Esophagus muscularis mucosa (tissue), 4 donors: ENCODE results near the gene HADH. TPM values are rescaled to one million over a fixed set of nuclear protein-coding genes. Genes with fewer than 3 reads are reported as not detected.

ENCODE experiments used
- DNase-seq: peaks from one replicate; pipeline ENCODE4 v3.0.0-alpha.2; 2017; ENCODE audit errors: extremely low spot score
- H3K27ac ChIP-seq, 4 donors: fragments of 200-600 bp; sonication (generic); replicated peaks in 1 of 4; 1 replicate in 3 of 4; 2 replicates in 1 of 4; pipeline ENCODE4 v1.5.1; 2016 to 2019; ENCODE audit warnings: mild to moderate bottlenecking in 1 of 4
- H3K27me3 ChIP-seq, 4 donors: fragments of 200-600 bp; sonication (generic); one replicate each; pipeline versions ENCODE4 v1.5.1 to v1.6.0; 2016 to 2019
- H3K36me3 ChIP-seq, 4 donors: fragments of 200-600 bp; sonication (generic); one replicate each; pipeline ENCODE4 v1.5.1; 2016 to 2019
- H3K4me1 ChIP-seq, 4 donors: fragments of 200-600 bp; sonication (generic); one replicate each; pipeline ENCODE4 v1.5.1; 2016 to 2019
- H3K4me3 ChIP-seq, 4 donors: fragments of 200-600 bp; sonication (generic); 1 replicate in 2 of 4; 2 replicates in 2 of 4; pipeline ENCODE4 v1.5.1; 2016 to 2019; ENCODE audit warnings: mild to moderate bottlenecking in 4 of 4, moderate library complexity in 1 of 4
- H3K9me3 ChIP-seq, 4 donors: fragments of 200-600 bp; sonication (generic); 1 replicate in 3 of 4; 2 replicates in 1 of 4; pipeline ENCODE4 v1.5.1; 2016 to 2019
- CTCF ChIP-seq, 3 experiments: fragments of 200-600 bp in 2 of 3; fragments of 450-650 bp in 1 of 3; sonication (generic) in 2 of 3; IDR thresholded peaks; one replicate each; pipeline ENCODE4 v1.5.1; 2017 to 2019; ENCODE audit warnings: antibody characterized with exemption in 3 of 3, mild to moderate bottlenecking in 2 of 3, moderate library complexity in 1 of 3
- EP300 ChIP-seq: sonication (generic); formaldehyde crosslinking; IDR thresholded peaks from one replicate; pipeline ENCODE4 v1.6.1; 2017; ENCODE audit warnings: antibody characterized with exemption
- POLR2A ChIP-seq: fragments of 450-650 bp; IDR thresholded peaks from one replicate; pipeline ENCODE4 v1.6.1; 2017; ENCODE audit warnings: antibody characterized with exemption, moderate library complexity, mild to moderate bottlenecking, low read depth
- POLR2AphosphoS5 ChIP-seq, 2 donors: sonication (generic); formaldehyde crosslinking; IDR thresholded peaks; one replicate each; pipeline ENCODE4 v1.6.1; 2017; ENCODE audit warnings: antibody characterized with exemption in 2 of 2
- WGBS: methylation state at CpG from one replicate; pipeline ENCODE4 v1.1.5; 2018; 5-methylcytosine and 5-hydroxymethylcytosine counted together
- intact Hi-C: fragments of 100-400 bp; cut with DNase I; formaldehyde crosslinking; loops from one replicate; pipeline ENCODE4 v1.15.1; 2023
- total RNA-seq, 4 donors: library from RNA; depleted of rRNA; stranded (reverse); fragments of >200 nt; gene quantifications; one replicate each; pipeline versions ENCODE4 v1.1.0 to v1.2.1, GENCODE V29; 2016

HADH gene
- total RNA-seq, 4 donors from 2014 or later = 60.8 to 176 (median 108) TPM

- H3K27ac ChIP-seq = peak overlapping the region; percentile 13 to 86 (median 84)
- intact Hi-C loops = no loop called here
These were observed 10.3 kb downstream of the HADH start for GRCh38 chr4:107999932-108000539.

GRCh38 chr4:108001540-108002135 is 11.9 kb downstream of the HADH start:
- Histone ChIP-seq H3K4me1 (peaks cover 41 to 64% (median 57%) of the 10 kb centered on the region in 4 donors), H3K27me3 (no peaks in the 10 kb centered on the region), H3K36me3 (no peaks in the 10 kb centered on the region), H3K9me3 (no peaks in the 10 kb centered on the region), H3K27ac (no peak overlapping the region), H3K4me3 (no peak overlapping the region)
- 85% methylated on average over 3 of the region's 3 CpGs for WGBS
- no peak for DNase-seq
- intact Hi-C loops = no loop called here
- no peak for TF ChIP-seq EP300
- no peak for TF ChIP-seq POLR2A
- no peak for TF ChIP-seq POLR2AphosphoS5 (IDR thresholded peaks at IDR 0.05)
- no peak for TF ChIP-seq CTCF (IDR thresholded peaks at IDR 0.05)

More at GRCh38 chr4:107999932-108000539, 10.3 kb downstream of the HADH start:
- no peak overlapping the region for H3K4me3 ChIP-seq
- no peaks in the 10 kb centered on the region for H3K36me3 ChIP-seq
- TF ChIP-seq EP300 (no peak), POLR2AphosphoS5 (IDR thresholded peaks at IDR 0.05) (no peak), POLR2A (no peak), CTCF (IDR thresholded peaks at IDR 0.05) (no peak)
- H3K9me3 ChIP-seq = no peaks in the 10 kb centered on the region
- H3K4me1 ChIP-seq = peaks cover 51 to 70% (median 65%) of the 10 kb centered on the region in 4 donors
- WGBS = 88% methylated on average over 2 of the region's 2 CpGs
- H3K27me3 ChIP-seq = no peaks in the 10 kb centered on the region
- DNase-seq = no peak

GRCh38 chr4:108003982-108004515 is 14.4 kb downstream of the HADH start:
- intact Hi-C loops = no loop called here
- DNase-seq = no peak
- no peaks in the 10 kb centered on the region for H3K9me3 ChIP-seq
- TF ChIP-seq POLR2AphosphoS5 (IDR thresholded peaks at IDR 0.05) (no peak), POLR2A (no peak), EP300 (no peak), CTCF (IDR thresholded peaks at IDR 0.05) (no peak)
- 82% methylated on average over 4 of the region's 4 CpGs for WGBS
- H3K4me1 ChIP-seq = peaks cover 24 to 56% (median 35%) of the 10 kb centered on the region in 4 donors
- no peaks in the 10 kb centered on the region for H3K27me3 ChIP-seq
- no peak overlapping the region for H3K27ac ChIP-seq
- no peaks in the 10 kb centered on the region for H3K36me3 ChIP-seq
- no peak overlapping the region for H3K4me3 ChIP-seq

GRCh38 chr4:108004646-108005045 is 15.0 kb downstream of the HADH start:
- TF ChIP-seq EP300 (no peak), CTCF (IDR thresholded peaks at IDR 0.05) (no peak), POLR2A (no peak), POLR2AphosphoS5 (IDR thresholded peaks at IDR 0.05) (no peak)
- Histone ChIP-seq H3K4me3 (no peak overlapping the region), H3K9me3 (no peaks in the 10 kb centered on the region), H3K36me3 (no peaks in the 10 kb centered on the region), H3K27ac (no peak overlapping the region), H3K4me1 (peaks cover 24 to 56% (median 34%) of the 10 kb centered on the region in 4 donors), H3K27me3 (no peaks in the 10 kb centered on the region)
- 84% methylated on average over 2 of the region's 2 CpGs for WGBS
- intact Hi-C loops = no loop called here
- no peak for DNase-seq
